Activated CD4-positive, alpha-beta T cell treated with anti-CD3 and anti-CD28 coated beads, Interleukin-2, amount 10 ng/mL, durations not matched to agents 7 days and 5 days (primary cell): ENCODE results near the gene NLRP13. TPM values are rescaled to one million over a fixed set of nuclear protein-coding genes. Genes with fewer than 3 reads are reported as not detected.

ENCODE experiments used
- CTCF ChIA-PET: fragments of 350-600 bp; sonication (Branson Sonifier 250); formaldehyde crosslinking; loops from one replicate; lab custom pipeline; 2021; ENCODE audit warnings: antibody characterized with exemption; lab: Charles Lee
- POLR2A ChIA-PET: fragments of 350-600 bp; sonication (Branson Sonifier 250); formaldehyde crosslinking; loops from one replicate; lab custom pipeline; 2021; ENCODE audit warnings: antibody characterized with exemption; lab: Charles Lee
- DNase-seq: peaks from one replicate; pipeline ENCODE4 v3.0.0-alpha.2; 2020
- H3K27ac Mint-ChIP-seq: one replicate; pipeline ENCODE4 v1.8.0; 2021; ENCODE audit warnings: mild to moderate bottlenecking, moderate library complexity, mixed read lengths
- H3K27me3 Mint-ChIP-seq: one replicate; pipeline ENCODE4 v1.8.0; 2021; ENCODE audit warnings: mixed read lengths
- H3K36me3 Mint-ChIP-seq: one replicate; pipeline ENCODE4 v1.8.0; 2021; ENCODE audit warnings: low read depth, mixed read lengths
- H3K4me1 Mint-ChIP-seq: one replicate; pipeline ENCODE4 v1.8.0; 2021; ENCODE audit warnings: mixed read lengths
- H3K4me3 Mint-ChIP-seq: one replicate; pipeline ENCODE4 v1.8.0; 2021; ENCODE audit warnings: mild to moderate bottlenecking, moderate library complexity, mixed read lengths
- H3K9me3 Mint-ChIP-seq: one replicate; pipeline ENCODE4 v1.8.0; 2021; ENCODE audit warnings: mixed read lengths
- total RNA-seq, 2 experiments: library from RNA; stranded (reverse); gene quantifications; one replicate each; pipeline ENCODE4 v1.2.3, GENCODE V29; 2021

Gene NLRP13
- total RNA-seq, 2 experiments from 2014 or later = not detected

- H3K4me1 Mint-ChIP-seq = no peaks in the 10 kb centered on the region
- H3K9me3 Mint-ChIP-seq = peaks cover 34% of the 10 kb centered on the region
- H3K36me3 Mint-ChIP-seq = no peaks in the 10 kb centered on the region
- no peak overlapping the region for H3K27ac Mint-ChIP-seq
- no peak for DNase-seq
- H3K4me3 Mint-ChIP-seq = no peak overlapping the region
- no peaks in the 10 kb centered on the region for H3K27me3 Mint-ChIP-seq
- ChIA-PET CTCF (no interaction called here), POLR2A (no interaction called here)
Observed at GRCh38 chr19:55870736-55871135, 61.4 kb downstream of the NLRP13 start.

- peaks cover 36% of the 10 kb centered on the region for H3K9me3 Mint-ChIP-seq
- ChIA-PET POLR2A (no interaction called here), CTCF (no interaction called here)
- H3K4me3 Mint-ChIP-seq = no peak overlapping the region
- H3K36me3 Mint-ChIP-seq = no peaks in the 10 kb centered on the region
- no peaks in the 10 kb centered on the region for H3K27me3 Mint-ChIP-seq
- H3K4me1 Mint-ChIP-seq = no peaks in the 10 kb centered on the region
- DNase-seq = no peak
- H3K27ac Mint-ChIP-seq = no peak overlapping the region
Observed at GRCh38 chr19:55867101-55867500, 65.0 kb downstream of the NLRP13 start.

GRCh38 chr19:55866521-55866920 is 65.6 kb downstream of the NLRP13 start:
- Mint-ChIP-seq H3K27ac (no peak overlapping the region), H3K27me3 (no peaks in the 10 kb centered on the region), H3K4me3 (no peak overlapping the region), H3K9me3 (peaks cover 38% of the 10 kb centered on the region), H3K4me1 (no peaks in the 10 kb centered on the region), H3K36me3 (no peaks in the 10 kb centered on the region)
- DNase-seq = no peak
- CTCF ChIA-PET = no interaction called here
- POLR2A ChIA-PET = no interaction called here

GRCh38 chr19:55858969-55859368 is 73.2 kb downstream of the NLRP13 start:
- no peaks in the 10 kb centered on the region for H3K36me3 Mint-ChIP-seq
- peaks cover 15% of the 10 kb centered on the region for H3K9me3 Mint-ChIP-seq
- H3K4me1 Mint-ChIP-seq = no peaks in the 10 kb centered on the region
- H3K27ac Mint-ChIP-seq = no peak overlapping the region
- CTCF ChIA-PET = no interaction called here
- DNase-seq = no peak
- H3K27me3 Mint-ChIP-seq = no peaks in the 10 kb centered on the region
- POLR2A ChIA-PET = no interaction called here
- H3K4me3 Mint-ChIP-seq = no peak overlapping the region

GRCh38 chr19:55858401-55858800 is 73.7 kb downstream of the NLRP13 start:
- H3K27ac Mint-ChIP-seq = no peak overlapping the region
- H3K27me3 Mint-ChIP-seq = no peaks in the 10 kb centered on the region
- H3K4me1 Mint-ChIP-seq = no peaks in the 10 kb centered on the region
- no peaks in the 10 kb centered on the region for H3K36me3 Mint-ChIP-seq
- ChIA-PET POLR2A (no interaction called here), CTCF (no interaction called here)
- H3K9me3 Mint-ChIP-seq = peaks cover 19% of the 10 kb centered on the region
- no peak for DNase-seq
- no peak overlapping the region for H3K4me3 Mint-ChIP-seq

GRCh38 chr19:55857974-55858373 is 74.2 kb downstream of the NLRP13 start:
- H3K4me3 Mint-ChIP-seq = no peak overlapping the region
- POLR2A ChIA-PET = no interaction called here
- H3K27ac Mint-ChIP-seq = no peak overlapping the region
- peaks cover 23% of the 10 kb centered on the region for H3K9me3 Mint-ChIP-seq
- H3K36me3 Mint-ChIP-seq = no peaks in the 10 kb centered on the region
- H3K27me3 Mint-ChIP-seq = no peaks in the 10 kb centered on the region
- no peaks in the 10 kb centered on the region for H3K4me1 Mint-ChIP-seq
- no peak for DNase-seq
- CTCF ChIA-PET = interaction anchor here (0.6 kb wide), 1 partner anchor 15 kb away, joined by 3 read pairs; no protein-coding TSS in a partner anchor

- H3K4me3 Mint-ChIP-seq = no peak overlapping the region
- no peaks in the 10 kb centered on the region for H3K4me1 Mint-ChIP-seq
- ChIA-PET CTCF (no interaction called here), POLR2A (no interaction called here)
- no peaks in the 10 kb centered on the region for H3K36me3 Mint-ChIP-seq
- no peak for DNase-seq
- H3K27me3 Mint-ChIP-seq = no peaks in the 10 kb centered on the region
- H3K9me3 Mint-ChIP-seq = peaks cover 24% of the 10 kb centered on the region
- H3K27ac Mint-ChIP-seq = no peak overlapping the region
Observed at GRCh38 chr19:55857149-55857548, 75.0 kb downstream of the NLRP13 start.

GRCh38 chr19:55855160-55855559 is 77.0 kb downstream of the NLRP13 start:
- no peaks in the 10 kb centered on the region for H3K27me3 Mint-ChIP-seq
- no peak for DNase-seq
- no peak overlapping the region for H3K4me3 Mint-ChIP-seq
- POLR2A ChIA-PET = no interaction called here
- no peaks in the 10 kb centered on the region for H3K4me1 Mint-ChIP-seq
- CTCF ChIA-PET = no interaction called here
- no peak overlapping the region for H3K27ac Mint-ChIP-seq
- H3K9me3 Mint-ChIP-seq = peaks cover 22% of the 10 kb centered on the region
- H3K36me3 Mint-ChIP-seq = peaks cover 2% of the 10 kb centered on the region

Other genes starting within 250 kb of the NLRP13 start
- not detected for gene NLRP9, start 193.9 kb downstream of the NLRP13 start, total RNA-seq
- not detected for gene RFPL4A, start 173.2 kb downstream of the NLRP13 start, total RNA-seq
- not detected for gene RFPL4AL1, start 163.2 kb downstream of the NLRP13 start, total RNA-seq
- not detected for gene NLRP11, start 100.3 kb downstream of the NLRP13 start, total RNA-seq
- not detected for gene NLRP4, start 95.8 kb downstream of the NLRP13 start, total RNA-seq
- not detected for gene NLRP8, start 15.5 kb upstream of the NLRP13 start, total RNA-seq
- not detected for gene NLRP5, start 54.4 kb upstream of the NLRP13 start, total RNA-seq
- 10 to 100 TPM; 34.3 to 35.4 TPM for gene ZNF787, start 189.0 kb upstream of the NLRP13 start, total RNA-seq
- gene ZNF444, start 209.0 kb upstream of the NLRP13 start, total RNA-seq = 10 to 100 TPM; 26.5 to 34.6 TPM
- not detected for gene GALP, start 243.7 kb upstream of the NLRP13 start, total RNA-seq